Naive thymus-derived CD4-positive, alpha-beta T cell (primary cell): ENCODE data around the gene SLFN5. TPM values are rescaled to one million over a fixed set of nuclear protein-coding genes. Genes with fewer than 3 reads are reported as not detected.

ENCODE experiments used
- ATAC-seq: fragments of 150-1000 bp; cut with Tn5 transposase; 2 replicates; pipeline ENCODE4 v1.10.0; 2021; ENCODE audit warnings: mild to moderate bottlenecking, moderate library complexity
- CTCF ChIA-PET: fragments of 350-600 bp; sonication (Branson Sonifier 250); formaldehyde crosslinking; loops from one replicate; lab custom pipeline; 2021; ENCODE audit warnings: antibody characterized with exemption; lab: Charles Lee
- POLR2A ChIA-PET: fragments of 350-600 bp; sonication (Branson Sonifier 250); formaldehyde crosslinking; loops from one replicate; lab custom pipeline; 2021; ENCODE audit warnings: antibody characterized with exemption, inconsistent platforms; lab: Charles Lee
- DNase-seq, 9 donors: peaks; one replicate each; pipeline versions ENCODE4 v3.0.0 to v3.0.0-alpha.2; 2020 to 2022; ENCODE audit warnings: mixed read lengths in 1 of 9
- H3K27ac ChIP-seq: one replicate; pipeline ENCODE4 v1.7.0; 2013; ENCODE audit warnings: mild to moderate bottlenecking, low read depth, low read length, moderate library complexity
- H3K27me3 ChIP-seq, 2 donors: one replicate each; pipeline ENCODE4 v1.7.0; 2013; ENCODE audit warnings: low read length in 2 of 2, mild to moderate bottlenecking in 2 of 2, moderate library complexity in 2 of 2; ENCODE audit not compliant: control insufficient read depth in 2 of 2, insufficient read depth in 2 of 2
- H3K36me3 ChIP-seq, 3 experiments: 1 replicate in 2 of 3; 2 replicates in 1 of 3; pipeline ENCODE4 v1.7.0; 2013; ENCODE audit warnings: low read length in 3 of 3, mild to moderate bottlenecking in 3 of 3, moderate library complexity in 1 of 3; ENCODE audit not compliant: insufficient read depth in 3 of 3, control insufficient read depth in 2 of 3
- H3K4me1 ChIP-seq, 2 donors: one replicate each; pipeline ENCODE4 v1.7.0; 2013; ENCODE audit warnings: low read length in 2 of 2, mild to moderate bottlenecking in 2 of 2, moderate library complexity in 1 of 2; ENCODE audit not compliant: control insufficient read depth in 2 of 2, insufficient read depth in 2 of 2
- H3K4me3 ChIP-seq: 2 replicates; pipeline ENCODE4 v1.7.0; 2013; ENCODE audit warnings: mild to moderate bottlenecking, low read length
- H3K9me3 ChIP-seq, 3 experiments: 1 replicate in 2 of 3; 2 replicates in 1 of 3; pipeline ENCODE4 v1.7.0; 2013; ENCODE audit warnings: low read length in 3 of 3; ENCODE audit not compliant: control insufficient read depth in 2 of 3
- H3K27ac Mint-ChIP-seq, 9 donors: one replicate each; pipeline ENCODE4 v1.8.0; 2020 to 2022; ENCODE audit warnings: mixed read lengths in 9 of 9, mild to moderate bottlenecking in 8 of 9, moderate library complexity in 5 of 9, inconsistent platforms in 2 of 9
- H3K27me3 Mint-ChIP-seq, 5 donors: one replicate each; pipeline ENCODE4 v1.8.0; 2021 to 2022; ENCODE audit warnings: mixed read lengths in 5 of 5, mild to moderate bottlenecking in 1 of 5
- H3K36me3 Mint-ChIP-seq, 5 donors: one replicate each; pipeline ENCODE4 v1.8.0; 2020 to 2022; ENCODE audit warnings: mixed read lengths in 5 of 5, mild to moderate bottlenecking in 3 of 5, inconsistent platforms in 1 of 5
- H3K4me1 Mint-ChIP-seq, 7 donors: one replicate each; pipeline ENCODE4 v1.8.0; 2020 to 2022; ENCODE audit warnings: mixed read lengths in 7 of 7, mild to moderate bottlenecking in 3 of 7, inconsistent platforms in 1 of 7
- H3K4me3 Mint-ChIP-seq, 10 donors: one replicate each; pipeline ENCODE4 v1.8.0; 2020 to 2022; ENCODE audit warnings: mild to moderate bottlenecking in 10 of 10, mixed read lengths in 10 of 10, moderate library complexity in 6 of 10, inconsistent platforms in 2 of 10
- H3K9me3 Mint-ChIP-seq, 11 donors: one replicate each; pipeline ENCODE4 v1.8.0; 2020 to 2022; ENCODE audit warnings: mixed read lengths in 11 of 11, mild to moderate bottlenecking in 4 of 11, inconsistent platforms in 1 of 11, moderate library complexity in 1 of 11
- intact Hi-C, 2 donors: fragments of 100-400 bp; cut with micrococcal nuclease; formaldehyde crosslinking; loops; one replicate each; pipeline ENCODE4 v1.15.1; 2023
- polyA plus RNA-seq, 2 donors: library from polyadenylated mRNA; unstranded; fragments of 300-500 nt; fragmentation: Illumina TruSeq; gene quantifications; one replicate each; pipeline ENCODE4 v1.2.3, GENCODE V29; 2021
- total RNA-seq, 6 experiments: library from RNA in 5 of 6; stranded (reverse) in 5 of 6; gene quantifications; 1 replicate in 5 of 6; 2 replicates in 1 of 6; pipeline ENCODE4 v1.2.3 and lab custom pipeline; 2021 to 2026

The SLFN5 gene
- total and polyA plus RNA-seq, 7 experiments from 2014 or later = 80.0 to 199 (median 133) TPM

DNA sequence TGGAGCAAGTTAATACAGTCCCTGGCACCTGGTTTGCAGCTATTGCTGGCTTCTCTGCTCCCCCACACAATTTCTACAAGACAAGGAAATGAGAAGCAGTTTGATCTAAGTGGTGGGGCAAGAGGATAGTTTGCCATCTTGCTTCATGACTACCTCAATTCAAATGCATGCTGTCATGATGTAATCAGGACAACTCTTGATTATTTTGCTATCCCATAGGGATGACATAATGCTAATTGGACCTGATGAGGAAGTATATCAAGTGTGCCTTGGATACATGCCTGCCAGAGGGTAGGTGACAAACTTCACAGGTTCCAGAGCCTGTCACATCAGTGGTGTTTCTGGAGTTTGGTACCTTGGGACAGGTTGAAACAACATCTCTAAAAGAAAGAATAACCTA, 40.9 kb downstream of the SLFN5 start:
- ChIA-PET POLR2A (interaction anchor here (0.7 to 0.8 kb wide), 2 partner anchors 9 to 295 kb away, joined by 3 to 4 read pairs; no protein-coding TSS in a partner anchor), CTCF (interaction anchor here (0.8 to 1.6 kb wide), 2 partner anchors 11 to 16 kb away, joined by 3 to 6 read pairs; no protein-coding TSS in a partner anchor)
- Histone ChIP-seq H3K4me3 (no peak overlapping the region), H3K36me3 (no peaks in the 10 kb centered on the region), H3K9me3 (no peaks in the 10 kb centered on the region), H3K27ac (no peak overlapping the region), H3K27me3 (no peaks in the 10 kb centered on the region), H3K4me1 (peaks cover 0 to 15% of the 10 kb centered on the region in 2 donors)
- Mint-ChIP-seq H3K36me3 (peaks cover 0 to 11% (median 0%) of the 10 kb centered on the region in 5 donors), H3K9me3 (peaks cover 0 to 9% (median 3%) of the 10 kb centered on the region in 11 donors), H3K27ac (peak overlapping the region in 1 of 9 donors; percentile 95), H3K4me3 (no peak overlapping the region), H3K4me1 (peaks cover 16 to 45% (median 40%) of the 10 kb centered on the region in 7 donors), H3K27me3 (peaks cover 0 to 5% (median 0%) of the 10 kb centered on the region in 5 donors)
- no peak for ATAC-seq
- no peak for DNase-seq
- intact Hi-C loops = loop anchor here in 1 of 2 donors (2.0 kb wide), 1 partner anchor 27 kb away; no protein-coding TSS in a partner anchor

DNA sequence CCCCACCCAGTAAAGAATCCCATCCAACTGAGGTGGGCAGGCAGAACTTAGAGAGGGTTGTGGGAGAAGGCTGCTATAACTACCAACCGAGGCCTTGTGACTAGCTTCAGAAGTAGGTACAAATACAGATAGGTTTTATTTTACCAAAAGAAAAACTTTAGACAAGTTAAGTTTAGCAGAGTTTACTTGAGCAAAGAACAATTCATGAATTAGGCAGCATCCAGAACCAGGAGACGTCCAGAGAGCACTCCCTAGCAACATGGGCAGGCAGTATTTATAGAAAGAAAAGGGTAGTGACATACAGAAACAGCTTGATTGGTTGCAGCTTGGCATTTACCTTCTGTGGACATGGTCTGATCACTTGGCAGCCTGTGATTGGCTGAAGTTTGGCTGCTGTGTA, 42.1 kb downstream of the SLFN5 start:
- peaks cover 0 to 11% (median 0%) of the 10 kb centered on the region in 5 donors for H3K27me3 Mint-ChIP-seq
- Histone ChIP-seq H3K4me3 (no peak overlapping the region), H3K4me1 (peaks cover 4 to 20% of the 10 kb centered on the region in 2 donors), H3K9me3 (no peaks in the 10 kb centered on the region), H3K27me3 (no peaks in the 10 kb centered on the region), H3K27ac (no peak overlapping the region), H3K36me3 (no peaks in the 10 kb centered on the region)
- intact Hi-C loops = loop anchor here in 1 of 2 donors (2.0 kb wide), 1 partner anchor 28 kb away; no protein-coding TSS in a partner anchor
- ChIA-PET CTCF (interaction anchor here (1.6 to 2.5 kb wide), 3 partner anchors 12 to 249 kb away, joined by 3 to 11 read pairs (median 7); no protein-coding TSS in a partner anchor), POLR2A (interaction anchor here (0.7 to 2.6 kb wide), 6 partner anchors 10 to 248 kb away, joined by 3 to 9 read pairs (median 4); partner anchors contain the start of gene SLFN5)
- DNase-seq (no peak), ATAC-seq (no peak)
- H3K4me3 Mint-ChIP-seq = peak overlapping the region in 1 of 10 donors; percentile 73
- peaks cover 26 to 57% (median 52%) of the 10 kb centered on the region in 7 donors for H3K4me1 Mint-ChIP-seq
- peak overlapping the region in 6 of 9 donors; percentile 62 to 97 (median 90) for H3K27ac Mint-ChIP-seq
- H3K9me3 Mint-ChIP-seq = peaks cover 0 to 11% (median 7%) of the 10 kb centered on the region in 11 donors
- peaks cover 0 to 19% (median 0%) of the 10 kb centered on the region in 5 donors for H3K36me3 Mint-ChIP-seq

DNA sequence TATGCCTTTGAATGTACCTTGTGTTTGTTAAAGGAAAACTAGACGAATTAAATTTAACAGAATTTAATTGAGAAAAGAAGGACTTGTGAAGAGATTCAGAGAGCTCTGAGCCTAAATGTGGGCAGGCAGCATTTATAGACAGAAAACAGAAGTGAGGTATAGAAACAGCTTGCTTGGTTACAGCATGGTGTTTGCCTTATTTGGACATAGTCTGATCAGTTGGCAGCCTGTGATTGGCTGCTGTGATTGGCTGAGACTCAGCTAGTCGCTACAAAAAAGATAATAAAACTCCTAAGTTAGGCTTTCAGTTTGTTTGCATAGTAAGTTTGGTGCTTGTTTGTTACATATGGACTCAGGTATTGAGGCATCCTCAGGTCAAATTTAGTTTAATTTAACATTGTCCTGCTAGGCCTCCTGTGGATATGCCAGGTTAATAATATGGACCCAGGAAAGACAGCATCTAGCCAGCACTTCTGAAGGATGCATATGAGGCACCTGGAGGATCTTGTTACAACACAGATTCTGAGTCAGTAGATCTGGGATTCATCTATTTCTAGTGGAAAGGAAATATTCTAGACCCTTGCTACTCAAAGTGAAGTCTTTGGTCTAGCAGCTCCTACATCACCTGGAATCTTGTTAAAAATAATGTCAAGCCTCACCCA, 43.4 kb downstream of the SLFN5 start:
- Histone ChIP-seq H3K27me3 (no peaks in the 10 kb centered on the region), H3K27ac (peak overlapping the region; percentile 67), H3K4me1 (peaks cover 4 to 21% of the 10 kb centered on the region in 2 donors), H3K4me3 (peak overlapping the region; percentile 11), H3K36me3 (no peaks in the 10 kb centered on the region), H3K9me3 (no peaks in the 10 kb centered on the region)
- DNase-seq (peak in 7 of 9 donors; percentile 31 to 65 (median 56)), ATAC-seq (peak; percentile 92)
- peaks cover 0 to 19% (median 0%) of the 10 kb centered on the region in 5 donors for H3K27me3 Mint-ChIP-seq
- H3K27ac Mint-ChIP-seq = peak overlapping the region; percentile 10 to 97 (median 88)
- POLR2A ChIA-PET = interaction anchor here (0.5 to 2.6 kb wide), 15 partner anchors 11 to 247 kb away, joined by 3 to 10 read pairs (median 4); partner anchors contain the start of gene SLFN5
- peak overlapping the region in 9 of 10 donors; percentile 7 to 77 (median 60) for H3K4me3 Mint-ChIP-seq
- CTCF ChIA-PET = interaction anchor here (1.4 to 2.5 kb wide), 3 partner anchors 26 to 248 kb away, joined by 4 to 11 read pairs (median 7); no protein-coding TSS in a partner anchor
- peaks cover 0 to 16% (median 0%) of the 10 kb centered on the region in 5 donors for H3K36me3 Mint-ChIP-seq
- peaks cover 28 to 61% (median 56%) of the 10 kb centered on the region in 7 donors for H3K4me1 Mint-ChIP-seq
- intact Hi-C loops = loop anchor here in 1 of 2 donors (2.0 kb wide), 1 partner anchor 43 kb away; the partner anchor contains the start of gene SLFN5
- H3K9me3 Mint-ChIP-seq = peaks cover 0 to 11% (median 7%) of the 10 kb centered on the region in 11 donors

DNA sequence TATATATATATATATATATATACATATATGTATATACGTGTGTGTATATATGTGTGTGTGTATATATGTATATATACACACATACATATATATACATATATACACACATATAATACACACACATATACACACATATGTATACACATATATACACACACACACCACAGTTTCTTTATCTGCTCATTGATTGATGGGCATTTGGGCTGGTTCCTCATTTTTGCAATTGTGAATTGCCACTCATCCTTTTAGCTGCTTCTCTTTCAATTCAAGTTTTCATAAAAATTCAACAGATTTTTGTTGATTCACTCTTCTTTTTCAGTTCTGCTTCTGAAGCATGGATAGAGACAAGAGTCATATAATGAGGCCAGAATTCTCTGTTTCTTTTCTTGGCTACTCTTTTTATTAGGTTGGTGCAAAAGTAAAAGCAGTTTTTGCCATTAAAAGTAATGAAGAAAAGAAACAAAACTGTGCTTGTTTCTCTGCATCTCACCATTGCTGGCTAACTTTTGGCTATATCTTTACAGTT, 44.5 kb downstream of the SLFN5 start:
- Histone ChIP-seq H3K9me3 (no peaks in the 10 kb centered on the region), H3K36me3 (no peaks in the 10 kb centered on the region), H3K27ac (no peak overlapping the region), H3K4me3 (no peak overlapping the region), H3K27me3 (no peaks in the 10 kb centered on the region), H3K4me1 (peaks cover 4 to 21% of the 10 kb centered on the region in 2 donors)
- Mint-ChIP-seq H3K36me3 (peaks cover 0 to 17% (median 0%) of the 10 kb centered on the region in 5 donors), H3K4me3 (peak overlapping the region in 1 of 10 donors; percentile 73), H3K27me3 (peaks cover 0 to 29% (median 0%) of the 10 kb centered on the region in 5 donors), H3K27ac (peak overlapping the region in 8 of 9 donors; percentile 33 to 95 (median 56)), H3K9me3 (peaks cover 0 to 11% (median 7%) of the 10 kb centered on the region in 11 donors), H3K4me1 (peaks cover 28 to 61% (median 56%) of the 10 kb centered on the region in 7 donors)
- intact Hi-C loops = loop anchor here in 1 of 2 donors (2.0 kb wide), 1 partner anchor 45 kb away; the partner anchor contains the start of gene SLFN5
- ChIA-PET POLR2A (interaction anchor here (0.5 to 3.0 kb wide), 6 partner anchors 14 to 199 kb away, joined by 3 to 13 read pairs (median 4); no protein-coding TSS in a partner anchor), CTCF (interaction anchor here (1.4 kb wide), 1 partner anchor 43 kb away, joined by 4 read pairs; no protein-coding TSS in a partner anchor)
- ATAC-seq (no peak), DNase-seq (no peak)

DNA sequence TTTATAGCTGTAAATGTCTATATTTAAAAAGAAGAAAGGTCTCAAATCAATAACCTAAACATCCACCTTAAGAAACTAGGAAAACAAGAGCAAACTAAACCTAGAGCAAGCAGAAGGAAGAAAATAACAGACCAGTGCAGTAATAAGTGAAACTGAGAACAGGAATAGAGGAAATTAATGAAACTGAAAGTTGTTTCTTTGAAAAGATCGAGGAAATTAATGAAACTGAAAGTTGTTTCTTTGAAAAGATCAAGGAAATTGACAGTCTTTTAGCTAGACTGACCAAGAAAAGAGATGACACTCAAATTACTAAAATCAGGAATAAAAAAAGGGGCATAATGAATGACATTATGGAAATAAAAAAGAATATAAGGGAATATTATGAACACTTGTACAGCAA, 46.4 kb downstream of the SLFN5 start:
- Mint-ChIP-seq H3K36me3 (peaks cover 0 to 22% (median 0%) of the 10 kb centered on the region in 5 donors), H3K4me1 (peaks cover 28 to 60% (median 56%) of the 10 kb centered on the region in 7 donors), H3K9me3 (peaks cover 0 to 15% (median 7%) of the 10 kb centered on the region in 11 donors), H3K4me3 (peak overlapping the region; percentile 22 to 91 (median 76)), H3K27me3 (peaks cover 0 to 44% (median 0%) of the 10 kb centered on the region in 5 donors), H3K27ac (peak overlapping the region; percentile 47 to 95 (median 89))
- no peaks in the 10 kb centered on the region for H3K9me3 ChIP-seq
- POLR2A ChIA-PET = interaction anchor here (0.6 to 3.0 kb wide), 2 partner anchors 15 to 418 kb away, joined by 3 to 13 read pairs; no protein-coding TSS in a partner anchor
- H3K27ac ChIP-seq = no peak overlapping the region
- H3K36me3 ChIP-seq = no peaks in the 10 kb centered on the region
- CTCF ChIA-PET = interaction anchor here (0.6 to 0.7 kb wide), 2 partner anchors 29 to 247 kb away, joined by 3 read pairs; no protein-coding TSS in a partner anchor
- no peak for ATAC-seq
- peak overlapping the region; percentile 4 for H3K4me3 ChIP-seq
- H3K27me3 ChIP-seq = no peaks in the 10 kb centered on the region
- peak in 5 of 9 donors; percentile 16 to 45 (median 33) for DNase-seq
- H3K4me1 ChIP-seq = peaks cover 4 to 21% of the 10 kb centered on the region in 2 donors
- intact Hi-C loops = loop anchor here in 1 of 2 donors (1.0 kb wide), 1 partner anchor 46 kb away; the partner anchor contains the start of gene SLFN5
